ENCODE data around the gene ESM1. TPM values are rescaled to one million over a fixed set of nuclear protein-coding genes. Genes with fewer than 3 reads are reported as not detected.

The ESM1 gene
- polyA plus RNA-seq, 6 donors from 2014 or later, result not detected

Other genes starting within 250 kb of the ESM1 start
- 1 to 10 TPM in 1 of 6 donors, under 1 TPM in 4, not detected in 1; 0.34 to 1.1 (median 0.61) TPM for gene GZMK, start 38.7 kb upstream of the ESM1 start, polyA plus RNA-seq (ENCODE audit: low read depth in 6 of 6)
- 1 to 10 TPM in 5 of 6 donors, under 1 TPM in 1; 0.80 to 5.0 (median 2.6) TPM for gene GZMA, start 117.1 kb upstream of the ESM1 start, polyA plus RNA-seq (ENCODE audit: low read depth in 6 of 6)
- not detected for gene GPX8, start 174.6 kb upstream of the ESM1 start, polyA plus RNA-seq (ENCODE audit: low read depth in 6 of 6)
- gene CDC20B, start 187.6 kb upstream of the ESM1 start, polyA plus RNA-seq (ENCODE audit: low read depth in 6 of 6), result not detected
- not detected for gene MCIDAS, start 241.7 kb upstream of the ESM1 start, polyA plus RNA-seq (ENCODE audit: low read depth in 6 of 6)
- gene CCNO, start 248.0 kb upstream of the ESM1 start, polyA plus RNA-seq (ENCODE audit: low read depth in 6 of 6), result not detected